Measurements from ENCODE around the gene PDSS2. TPM values are rescaled to one million over a fixed set of nuclear protein-coding genes. Genes with fewer than 3 reads are reported as not detected.

The PDSS2 gene
- total and polyA plus RNA-seq, 2 of the 8 experiments (the other 6 are each of a cell fraction or from before 2014, with no cell fraction given), result 10.7 to 16.1 TPM

DNA sequence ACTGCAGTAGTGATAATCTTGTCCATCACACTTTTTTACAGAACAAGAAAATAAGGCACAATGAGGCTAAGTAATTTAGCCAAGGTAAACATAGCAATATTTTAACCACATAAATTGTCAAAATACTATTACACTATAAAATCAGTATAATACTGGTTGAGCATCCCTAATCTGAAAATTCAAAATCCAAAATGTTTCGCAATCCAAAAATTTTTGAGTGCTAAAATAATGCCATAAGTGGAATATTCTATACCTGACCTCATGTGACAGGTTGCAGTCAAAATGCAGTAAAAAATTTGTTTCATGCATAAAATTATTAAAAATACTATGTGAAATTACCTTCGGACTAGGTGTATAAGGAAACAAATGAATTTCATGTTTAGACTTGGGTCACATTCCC is 101.5 kb downstream of the PDSS2 start:
- Histone ChIP-seq H2BK20ac (ENCODE audit: low read length) (no peak overlapping the region), H2BK15ac (ENCODE audit: low read length) (no peak overlapping the region), H3K9me3 (ENCODE audit: insufficient read depth in 2 of 2, low read depth in 1 of 2, low read length in 1 of 2) (no peaks in the 10 kb centered on the region), H4K8ac (ENCODE audit: extremely low read depth, insufficient read depth, low read length) (no peak overlapping the region), H3K14ac (ENCODE audit: insufficient read length) (no peak overlapping the region), H3K27ac (ENCODE audit: low read depth, low read length) (no peak overlapping the region), H3K23ac (ENCODE audit: insufficient read length) (no peak overlapping the region), H2AFZ (ENCODE audit: low read length) (no peak overlapping the region), H2BK12ac (ENCODE audit: low read depth, low read length) (no peak overlapping the region), H3K27me3 (replicated peaks in 1 of 4; ENCODE audit: control insufficient read depth in 3 of 4, extremely low read depth in 1 of 4, insufficient read depth in 3 of 4, low read length in 3 of 4) (no peaks in the 10 kb centered on the region), H3K23me2 (ENCODE audit: low read depth, low read length) (no peaks in the 10 kb centered on the region), H3K9ac (replicated peaks in 1 of 4; ENCODE audit: extremely low read depth in 1 of 4, low read depth in 3 of 4, low read length in 3 of 4) (no peak overlapping the region), H2BK5ac (ENCODE audit: low read depth, low read length) (no peak overlapping the region), H3K4ac (replicated peaks; ENCODE audit: insufficient read length, low read depth, low read length) (no peak overlapping the region), H2AK5ac (ENCODE audit: low read depth, low read length) (no peak overlapping the region), H3K79me1 (ENCODE audit: low read depth, low read length) (no peaks in the 10 kb centered on the region), H4K20me1 (replicated peaks in 1 of 2; ENCODE audit: control insufficient read depth in 1 of 2, insufficient read depth in 2 of 2, low read length in 2 of 2) (peaks cover 0 to 2% of the 10 kb centered on the region in 2 experiments), H3K56ac (replicated peaks; ENCODE audit: insufficient read length, low read depth, low read length) (no peak overlapping the region), H4K91ac (replicated peaks; ENCODE audit: insufficient read length, low read length) (no peak overlapping the region), H3K4me2 (ENCODE audit: insufficient read depth in 1 of 2, low read depth in 2 of 2, low read length in 2 of 2) (no peak overlapping the region), H3K4me1 (replicated peaks in 1 of 4; ENCODE audit: control insufficient read depth in 3 of 4, insufficient read depth in 4 of 4, low read length in 3 of 4) (peaks cover 0 to 7% (median 4%) of the 10 kb centered on the region in 4 experiments; a peak in 4 of 7 replicates), H3K79me2 (ENCODE audit: control insufficient read depth in 1 of 2, insufficient read depth in 2 of 2, low read length in 2 of 2) (no peaks in the 10 kb centered on the region), H4K5ac (ENCODE audit: insufficient read length, low read depth, low read length) (no peak overlapping the region), H3K4me3 (ENCODE audit: extremely low read depth in 1 of 4, insufficient read depth in 2 of 4, low read depth in 3 of 4, low read length in 4 of 4) (no peak overlapping the region), H3K18ac (ENCODE audit: extremely low read depth, low read length) (no peak overlapping the region), H2BK120ac (replicated peaks; ENCODE audit: low read depth, low read length) (no peak overlapping the region), H3K36me3 (ENCODE audit: control insufficient read depth in 2 of 4, insufficient read depth in 4 of 4, low read length in 3 of 4) (no peaks in the 10 kb centered on the region)
- TF ChIP-seq CEBPB (IDR thresholded peaks at IDR 0.05; ENCODE audit: low read depth, low read length) (peak; percentile 48; the same call in 1 of the 2 replicates), POLR2A (IDR thresholded peaks at IDR 0.05; ENCODE audit: control extremely low read depth in 1 of 2, low read depth in 2 of 2, low read length in 2 of 2) (no peak)
- DNase-seq (ENCODE audit: low read depth in 1 of 2, low spot score in 2 of 2) (no peak), FAIRE-seq (no peak)
- 91% methylated on average over 2 of the region's 2 CpGs; no CpG with 5 or more reads in 1 of the 2 experiments for WGBS, 2 experiments (ENCODE audit: extremely low coverage in 1 of 2, insufficient coverage in 1 of 2, insufficient read length in 1 of 2, insufficient replicate concordance in 2 of 2, low coverage in 1 of 2, low lambda C conversion rate in 2 of 2, missing lambda C conversion rate in 1 of 2)
- ChIA-PET CTCF (ENCODE audit: partially characterized antibody) (no interaction called here), POLR2A (ENCODE audit: partially characterized antibody) (no interaction called here)
